HEK293 (cell line): ENCODE data around the gene OBP2B.
"Not testable (repeated sequence)": the region's sequence is repeated elsewhere in the genome, so short reads cannot be mapped to it uniquely, and the experiment has no call there.

ENCODE experiments used
- CTCF ChIA-PET: fragments of 350-600 bp; formaldehyde crosslinking; extraction: SDS; loops from one replicate; lab custom pipeline; 2021; ENCODE audit warnings: antibody characterized with exemption; lab: Yijun Ruan, JAX
- POLR2A ChIA-PET: fragments of 300-600 bp; formaldehyde crosslinking; extraction: SDS; loops from one replicate; lab custom pipeline; 2020; ENCODE audit warnings: antibody characterized with exemption, inconsistent platforms; lab: Yijun Ruan, JAX
- H3K27ac ChIP-seq: fragments of 200-500 bp; sonication (Bioruptor generic); 2 replicates; pipeline ENCODE4 v1.5.1; 2014; ENCODE audit warnings: low read depth, low read length, control low read depth, inconsistent platforms; ENCODE audit errors: extremely low read depth
- H3K36me3 ChIP-seq, 2 experiments: fragments of 200-500 bp in 1 of 2; sonication (Bioruptor generic) in 1 of 2; 1 replicate in 1 of 2; 2 replicates in 1 of 2; pipeline ENCODE4 v1.5.1; 2014 to 2017; ENCODE audit warnings: inconsistent platforms in 2 of 2, low read length in 2 of 2; ENCODE audit not compliant: control insufficient read depth in 2 of 2, insufficient read depth in 1 of 2
- H3K4me1 ChIP-seq: fragments of 200-500 bp; sonication (Bioruptor generic); 2 replicates; pipeline ENCODE4 v1.5.1; 2014; ENCODE audit warnings: mild to moderate bottlenecking, low read length, inconsistent platforms; ENCODE audit not compliant: control insufficient read depth, insufficient read depth
- H3K4me3 ChIP-seq: 2 replicates; pipeline ENCODE4 v1.5.1; 2011; ENCODE audit warnings: low read depth, mild to moderate bottlenecking, control low read depth, low read length, moderate library complexity
- H3K9me3 ChIP-seq: fragments of 200-500 bp; sonication (Bioruptor generic); 2 replicates; pipeline ENCODE4 v1.5.1; 2014; ENCODE audit warnings: low read depth, low read length, inconsistent platforms; ENCODE audit not compliant: control insufficient read depth, insufficient read depth
- KLF10 ChIP-seq: fragments of 450-650 bp; IDR thresholded peaks from 2 replicates; pipeline ENCODE4 v1.5.1; 2018; ENCODE audit warnings: missing biosample characterization, mild to moderate bottlenecking, missing genetic modification characterization
- SCRT1 ChIP-seq: fragments of 450-650 bp; formaldehyde crosslinking; IDR thresholded peaks from 2 replicates; pipeline ENCODE4 v1.5.1; 2016; ENCODE audit warnings: missing biosample characterization, missing genetic modification characterization, borderline replicate concordance
- ZBTB21 ChIP-seq: fragments of 450-650 bp; formaldehyde crosslinking; IDR thresholded peaks from 2 replicates; pipeline ENCODE4 v1.5.1; 2017; ENCODE audit warnings: missing biosample characterization, missing genetic modification characterization
- ZBTB6 ChIP-seq: fragments of 450-650 bp; formaldehyde crosslinking; IDR thresholded peaks from 2 replicates; pipeline ENCODE4 v1.5.1; 2017; ENCODE audit warnings: missing biosample characterization, missing genetic modification characterization
- ZFHX2 ChIP-seq: fragments of 450-650 bp; formaldehyde crosslinking; conservative IDR thresholded peaks from 2 replicates; pipeline ENCODE4 v1.5.1; 2016; ENCODE audit warnings: missing biosample characterization, missing genetic modification characterization
- ZNF114 ChIP-seq: fragments of 450-650 bp; formaldehyde crosslinking; IDR thresholded peaks from 2 replicates; pipeline ENCODE4 v1.5.0; 2017; ENCODE audit warnings: missing biosample characterization, missing genetic modification characterization
- ZNF174 ChIP-seq: fragments of 450-650 bp; formaldehyde crosslinking; IDR thresholded peaks from 2 replicates; pipeline ENCODE4 v1.5.0; 2017; ENCODE audit warnings: missing biosample characterization, mild to moderate bottlenecking, missing genetic modification characterization
- ZNF19 ChIP-seq: fragments of 450-650 bp; formaldehyde crosslinking; IDR thresholded peaks from 2 replicates; pipeline ENCODE4; 2016; ENCODE audit warnings: missing biosample characterization, missing genetic modification characterization, low read depth
- ZNF302 ChIP-seq: fragments of 450-650 bp; formaldehyde crosslinking; IDR thresholded peaks from 2 replicates; pipeline ENCODE4 v1.5.1; 2016; ENCODE audit warnings: missing biosample characterization, missing genetic modification characterization, low read depth
- ZNF362 ChIP-seq: fragments of 450-650 bp; formaldehyde crosslinking; IDR thresholded peaks from 2 replicates; pipeline ENCODE4 v1.5.1; 2016; ENCODE audit warnings: missing biosample characterization, missing genetic modification characterization
- ZNF366 ChIP-seq: fragments of 450-650 bp; formaldehyde crosslinking; conservative IDR thresholded peaks from 2 replicates; pipeline ENCODE4 v1.5.1; 2016; ENCODE audit warnings: missing biosample characterization, missing genetic modification characterization
- ZNF518A ChIP-seq: fragments of 450-650 bp; formaldehyde crosslinking; conservative IDR thresholded peaks from 2 replicates; pipeline ENCODE4 v1.5.1; 2016; ENCODE audit warnings: low read depth, missing biosample characterization, missing genetic modification characterization
- ZNF596 ChIP-seq: fragments of 450-650 bp; IDR thresholded peaks from 2 replicates; pipeline ENCODE4 v1.5.0; 2018; ENCODE audit warnings: missing biosample characterization, mild to moderate bottlenecking, missing genetic modification characterization, moderate library complexity
- ZNF837 ChIP-seq: fragments of 450-650 bp; formaldehyde crosslinking; IDR thresholded peaks from 2 replicates; pipeline ENCODE4 v1.5.1; 2016; ENCODE audit warnings: missing biosample characterization, missing genetic modification characterization

The OBP2B gene

GRCh38 chr9:133237035-133237731 lies 28.1 kb upstream of the OBP2B start:
- ChIA-PET CTCF (interaction anchor here (0.6 to 5.0 kb wide), 3 partner anchors 92 to 758 kb away, joined by 3 to 40 read pairs (median 4); no protein-coding TSS in a partner anchor), POLR2A (no interaction called here)
- no peaks in the 10 kb centered on the region for H3K4me1 ChIP-seq
- no peaks in the 10 kb centered on the region for H3K9me3 ChIP-seq
- H3K36me3 ChIP-seq = no peaks in the 10 kb centered on the region
- TF ChIP-seq ZNF174 (tag by site-specific recombination) (no peak), ZBTB6 (tag by site-specific recombination) (no peak), ZNF302 (tag by site-specific recombination) (no peak), ZNF837 (tag by site-specific recombination) (no peak), KLF10 (tag by site-specific recombination) (no peak), ZNF19 (no peak), ZNF114 (tag by site-specific recombination) (no peak)
- no peak overlapping the region for H3K4me3 ChIP-seq
- H3K27ac ChIP-seq = no peak overlapping the region

- H3K36me3 ChIP-seq, H3K27ac ChIP-seq, H3K4me1 ChIP-seq, H3K4me3 ChIP-seq, H3K9me3 ChIP-seq, POLR2A ChIA-PET: not testable (repeated sequence)
- CTCF ChIA-PET = interaction anchor here (0.6 to 5.0 kb wide), 2 partner anchors 93 to 527 kb away, joined by 3 to 40 read pairs; no protein-coding TSS in a partner anchor
These were observed 27.4 kb upstream of the OBP2B start for GRCh38 chr9:133236291-133237034.

- CTCF ChIA-PET = interaction anchor here (0.6 to 0.8 kb wide), 2 partner anchors 37 to 50 kb away, joined by 3 to 5 read pairs; no protein-coding TSS in a partner anchor
- no peaks in the 10 kb centered on the region for H3K9me3 ChIP-seq
- TF ChIP-seq ZFHX2 = no peak
- POLR2A ChIA-PET = interaction anchor here (1.6 kb wide), 1 partner anchor 112 kb away, joined by 4 read pairs; the partner anchor contains the start of genes MED22 and RPL7A
- H3K27ac ChIP-seq = no peak overlapping the region
- no peak overlapping the region for H3K4me3 ChIP-seq
- H3K4me1 ChIP-seq = no peaks in the 10 kb centered on the region
- no peaks in the 10 kb centered on the region for H3K36me3 ChIP-seq
These were observed 26.6 kb upstream of the OBP2B start for GRCh38 chr9:133235549-133236222.

GRCh38 chr9:133234577-133235322 lies 25.7 kb upstream of the OBP2B start:
- Histone ChIP-seq H3K9me3 (no peaks in the 10 kb centered on the region), H3K27ac (no peak overlapping the region), H3K4me3 (no peak overlapping the region), H3K4me1 (no peaks in the 10 kb centered on the region), H3K36me3 (no peaks in the 10 kb centered on the region)
- ChIA-PET POLR2A (interaction anchor here (1.6 kb wide), 1 partner anchor 113 kb away, joined by 4 read pairs; the partner anchor contains the start of genes MED22 and RPL7A), CTCF (interaction anchor here (0.6 to 0.8 kb wide), 2 partner anchors 36 to 49 kb away, joined by 3 to 5 read pairs; no protein-coding TSS in a partner anchor)
- no peak for TF ChIP-seq ZNF366 (tag by site-specific recombination)
- no peak for TF ChIP-seq ZNF596 (tag by site-specific recombination)
- no peak for TF ChIP-seq SCRT1 (tag by site-specific recombination)
- no peak for TF ChIP-seq ZBTB21 (tag by site-specific recombination)
- TF ChIP-seq ZNF362 = no peak
- no peak for TF ChIP-seq ZNF518A (tag by site-specific recombination)
